SK-N-SH treated with all-trans-retinoic acid at 6 μM for 48 hours (cell line): ENCODE data around the gene TIAM2.

Experiments
- CREB5 ChIP-seq: fragments of 250-450 bp; sonication (Bioruptor Pico); IDR thresholded peaks from 2 replicates; pipeline ENCODE4 v1.5.1; 2020; ENCODE audit warnings: low read depth, mild to moderate bottlenecking, moderate library complexity
- PATZ1 ChIP-seq: fragments of 250-450 bp; sonication (Bioruptor Pico); IDR thresholded peaks from 2 replicates; pipeline ENCODE4 v1.8.0; 2020; ENCODE audit warnings: mild to moderate bottlenecking, moderate library complexity, borderline replicate concordance

- no peak for TF ChIP-seq PATZ1 (CRISPR knock-in tag)
- no peak for TF ChIP-seq CREB5
Observed at GRCh38 chr6:155116571-155116910, 121.4 kb downstream of the TIAM2 start.
